ENCODE results near the gene MBOAT1. TPM values are rescaled to one million over a fixed set of nuclear protein-coding genes. Genes with fewer than 3 reads are reported as not detected.

Gene MBOAT1
- total RNA-seq, 1 donor, result 9.9 TPM

DNA sequence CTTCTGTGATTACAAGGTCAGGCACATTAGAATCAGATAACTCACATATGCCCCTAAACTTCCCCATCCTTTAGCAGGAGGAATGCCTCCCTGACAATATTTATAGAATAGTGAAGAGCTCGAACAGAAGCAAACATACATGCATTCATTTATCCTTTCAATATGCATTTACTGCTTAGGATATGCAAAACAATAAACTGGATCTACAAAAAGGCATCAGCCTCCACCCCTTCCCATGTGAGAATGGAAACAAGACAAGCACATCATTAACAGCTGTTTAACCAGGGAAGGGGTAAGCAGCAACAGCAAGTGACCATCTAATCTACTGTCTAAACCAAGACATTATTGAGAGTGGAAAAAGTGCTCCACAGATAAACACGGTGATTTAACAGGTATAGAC, 107.6 kb downstream of the MBOAT1 start:
- no peaks in the 10 kb centered on the region for H3K9me3 ChIP-seq (ENCODE audit: low read depth, low read length)
- no peaks in the 10 kb centered on the region for H3K27me3 ChIP-seq (ENCODE audit: insufficient read depth, low read length)
- H3K4me1 ChIP-seq (ENCODE audit: insufficient read depth, low read length), result no peaks in the 10 kb centered on the region
- no peak overlapping the region for H3K4me3 ChIP-seq (ENCODE audit: low read length)

DNA sequence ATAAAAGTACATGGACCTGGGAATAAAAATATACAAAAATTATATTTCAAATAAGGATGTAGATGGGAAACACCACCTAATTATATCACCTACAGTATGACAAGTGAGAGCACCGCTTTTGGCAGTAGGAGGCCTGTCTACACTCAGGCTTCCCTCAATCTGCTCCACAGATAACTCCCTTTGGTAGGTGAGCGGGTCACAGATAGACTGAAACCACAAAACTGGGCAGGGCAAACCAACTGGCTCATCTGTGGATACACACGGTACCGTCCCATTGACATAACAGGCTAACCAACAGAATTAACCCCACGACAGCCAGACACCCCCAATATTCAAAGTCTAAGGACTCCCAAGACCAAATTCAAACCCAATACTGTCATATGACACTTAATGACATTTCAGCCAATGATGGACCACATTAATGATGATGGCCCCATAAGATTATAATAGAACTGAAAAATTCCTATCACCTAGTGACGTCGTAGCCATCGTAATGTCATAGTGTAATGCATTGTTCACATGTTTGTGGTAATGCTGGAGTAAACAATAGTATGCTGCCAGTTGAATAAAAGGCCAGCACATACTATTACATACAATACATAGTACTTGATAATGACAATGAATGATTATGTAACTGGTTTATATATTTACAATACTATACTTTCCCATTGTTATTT, 109.7 kb downstream of the MBOAT1 start:
- Histone ChIP-seq H3K9me3 (ENCODE audit: low read depth, low read length) (no peaks in the 10 kb centered on the region), H3K4me3 (ENCODE audit: low read length) (no peak overlapping the region), H3K27me3 (ENCODE audit: insufficient read depth, low read length) (no peaks in the 10 kb centered on the region), H3K4me1 (ENCODE audit: insufficient read depth, low read length) (no peaks in the 10 kb centered on the region)

DNA sequence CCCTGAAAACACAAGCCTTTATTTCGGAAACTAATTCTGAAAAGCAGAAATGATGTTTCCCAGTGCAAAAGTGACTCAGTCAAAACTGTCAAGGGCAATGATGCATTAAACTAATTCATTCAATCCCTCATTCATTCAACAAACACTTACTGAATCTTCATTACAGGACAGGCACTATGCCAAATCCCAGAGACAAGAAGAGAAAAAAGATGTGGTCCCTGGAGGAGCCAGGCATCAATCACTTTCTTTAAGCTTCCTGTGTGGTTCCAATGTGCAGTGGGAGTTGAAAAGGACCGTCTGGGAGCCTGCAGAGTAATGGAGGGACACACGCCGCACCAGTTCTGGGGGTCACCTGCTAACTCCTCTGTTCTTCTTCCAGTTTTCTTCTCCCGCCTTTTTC, 113.1 kb downstream of the MBOAT1 start:
- Histone ChIP-seq H3K9me3 (ENCODE audit: low read depth, low read length) (no peaks in the 10 kb centered on the region), H3K27me3 (ENCODE audit: insufficient read depth, low read length) (no peaks in the 10 kb centered on the region), H3K4me1 (ENCODE audit: insufficient read depth, low read length) (no peaks in the 10 kb centered on the region), H3K4me3 (ENCODE audit: low read length) (no peak overlapping the region)

DNA sequence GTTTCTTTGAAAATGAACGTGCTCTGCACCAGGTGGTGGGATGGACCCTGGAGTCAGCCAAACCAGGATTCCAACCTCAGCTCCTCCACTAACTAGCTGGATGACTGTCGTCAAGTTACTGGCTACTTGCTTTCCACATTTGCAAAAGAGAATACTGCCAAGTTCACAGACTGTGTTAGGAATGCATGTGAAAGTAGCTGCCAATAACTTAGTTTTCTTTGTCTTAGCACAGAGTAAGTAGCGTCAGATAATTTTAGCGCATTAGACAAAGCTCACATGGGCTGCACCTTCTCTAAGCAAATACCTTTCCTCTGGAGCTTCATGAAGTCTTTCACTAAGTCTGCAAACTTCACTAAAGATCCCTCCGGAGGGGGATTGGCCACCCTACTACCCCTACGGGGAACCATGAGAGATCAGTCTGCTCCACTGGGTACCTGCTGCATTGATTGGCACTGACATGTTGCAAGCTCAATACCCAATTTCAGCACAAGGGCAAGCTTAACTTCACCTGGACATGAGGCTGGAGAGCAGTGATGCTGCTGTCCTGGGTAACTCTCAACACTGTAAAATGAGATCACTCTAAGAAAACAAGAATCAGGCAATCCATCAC, 113.9 kb downstream of the MBOAT1 start:
- Histone ChIP-seq H3K4me3 (ENCODE audit: low read length) (no peak overlapping the region), H3K27me3 (ENCODE audit: insufficient read depth, low read length) (no peaks in the 10 kb centered on the region), H3K9me3 (ENCODE audit: low read depth, low read length) (no peaks in the 10 kb centered on the region), H3K4me1 (ENCODE audit: insufficient read depth, low read length) (no peaks in the 10 kb centered on the region)

DNA sequence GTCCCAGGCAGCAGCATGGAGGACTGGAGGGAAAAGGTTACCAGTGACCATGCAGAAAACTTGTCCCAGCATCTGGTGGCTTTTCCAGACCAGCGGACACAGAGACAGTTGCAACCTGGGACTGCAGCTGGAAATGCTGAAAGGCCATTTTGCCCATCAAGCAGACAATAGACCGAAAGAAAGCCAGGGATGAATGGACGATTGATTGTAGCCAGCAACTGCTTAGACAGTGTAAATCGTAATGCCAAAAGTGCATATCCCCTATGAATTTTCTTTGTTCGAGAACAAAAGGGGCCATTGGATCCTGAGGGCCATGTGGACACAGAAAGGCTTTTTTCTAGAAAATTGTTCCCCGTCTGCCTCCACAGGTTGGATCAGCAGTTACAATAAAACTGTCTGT, 115.7 kb downstream of the MBOAT1 start:
- H3K4me3 ChIP-seq (ENCODE audit: low read length), result no peak overlapping the region
- H3K4me1 ChIP-seq (ENCODE audit: insufficient read depth, low read length), result no peaks in the 10 kb centered on the region
- H3K27me3 ChIP-seq (ENCODE audit: insufficient read depth, low read length), result no peaks in the 10 kb centered on the region
- no peaks in the 10 kb centered on the region for H3K9me3 ChIP-seq (ENCODE audit: low read depth, low read length)

DNA sequence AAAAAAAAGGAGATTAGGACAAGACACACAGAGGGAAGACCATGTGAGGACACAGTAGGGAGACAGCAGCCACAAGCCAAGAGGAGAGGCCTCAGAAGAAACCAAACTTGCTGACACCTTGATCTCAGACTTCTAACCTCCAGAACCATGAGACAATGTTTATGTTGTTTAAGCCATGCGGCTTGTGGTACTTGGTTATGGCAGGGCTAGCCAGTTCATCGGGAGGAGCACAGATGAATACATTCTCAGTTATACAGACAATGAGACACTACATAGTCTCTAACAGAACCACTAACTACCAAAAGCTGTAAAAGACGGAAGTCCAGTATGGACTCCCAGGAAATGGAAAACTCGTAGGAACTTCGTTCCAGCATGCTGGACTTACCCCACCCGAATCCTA, 116.8 kb downstream of the MBOAT1 start:
- Histone ChIP-seq H3K4me1 (ENCODE audit: insufficient read depth, low read length) (no peaks in the 10 kb centered on the region), H3K4me3 (ENCODE audit: low read length) (no peak overlapping the region), H3K27me3 (ENCODE audit: insufficient read depth, low read length) (no peaks in the 10 kb centered on the region), H3K9me3 (ENCODE audit: low read depth, low read length) (no peaks in the 10 kb centered on the region)

DNA sequence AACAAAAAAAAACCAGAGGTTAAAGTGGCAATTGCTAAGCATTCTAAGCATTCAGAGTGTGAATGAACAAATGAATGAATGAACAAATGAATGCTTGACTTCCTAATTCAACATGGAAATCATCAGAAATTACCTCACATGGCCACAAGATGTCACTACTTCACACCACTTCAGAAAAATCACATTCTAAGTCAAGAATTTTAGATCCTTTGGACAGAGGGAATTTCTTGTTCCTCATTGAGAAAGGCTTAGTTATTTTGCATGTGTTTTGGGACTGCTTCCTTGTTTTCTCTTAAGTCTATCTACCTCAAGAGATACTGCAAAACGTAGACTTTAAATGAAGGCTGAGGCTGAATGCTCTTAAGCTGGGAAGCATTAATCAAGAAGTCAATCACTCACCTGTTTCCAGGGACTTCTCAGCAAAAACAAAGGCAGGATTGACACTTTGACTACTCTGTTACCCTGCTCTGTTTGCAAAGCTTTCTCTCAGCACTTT, 120.2 kb downstream of the MBOAT1 start:
- no peaks in the 10 kb centered on the region for H3K4me1 ChIP-seq (ENCODE audit: insufficient read depth, low read length)
- H3K9me3 ChIP-seq (ENCODE audit: low read depth, low read length), result peaks cover 5% of the 10 kb centered on the region
- no peak overlapping the region for H3K4me3 ChIP-seq (ENCODE audit: low read length)
- no peaks in the 10 kb centered on the region for H3K27me3 ChIP-seq (ENCODE audit: insufficient read depth, low read length)

DNA sequence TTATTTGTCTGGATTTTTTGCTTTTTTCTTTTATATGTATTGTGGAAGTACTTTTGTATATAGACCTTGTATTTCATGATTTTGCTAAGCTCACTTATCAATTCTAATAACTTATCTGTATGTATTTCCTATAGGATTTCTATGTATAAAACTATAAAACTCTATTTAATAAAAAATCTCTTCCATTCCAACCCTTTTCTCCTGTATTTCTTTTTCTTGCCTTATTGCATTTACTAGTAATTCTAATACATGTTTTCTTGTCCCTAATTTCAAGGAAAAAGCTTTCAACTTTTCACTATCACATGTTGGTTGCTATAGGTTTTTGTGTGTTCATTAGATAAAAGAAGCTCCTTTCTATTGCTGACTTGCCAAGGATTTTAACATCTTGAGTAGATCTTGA, 125.3 kb downstream of the MBOAT1 start:
- Histone ChIP-seq H3K27me3 (ENCODE audit: insufficient read depth, low read length) (no peaks in the 10 kb centered on the region), H3K4me3 (ENCODE audit: low read length) (no peak overlapping the region), H3K4me1 (ENCODE audit: insufficient read depth, low read length) (no peaks in the 10 kb centered on the region), H3K9me3 (ENCODE audit: low read depth, low read length) (peaks cover 14% of the 10 kb centered on the region)

DNA sequence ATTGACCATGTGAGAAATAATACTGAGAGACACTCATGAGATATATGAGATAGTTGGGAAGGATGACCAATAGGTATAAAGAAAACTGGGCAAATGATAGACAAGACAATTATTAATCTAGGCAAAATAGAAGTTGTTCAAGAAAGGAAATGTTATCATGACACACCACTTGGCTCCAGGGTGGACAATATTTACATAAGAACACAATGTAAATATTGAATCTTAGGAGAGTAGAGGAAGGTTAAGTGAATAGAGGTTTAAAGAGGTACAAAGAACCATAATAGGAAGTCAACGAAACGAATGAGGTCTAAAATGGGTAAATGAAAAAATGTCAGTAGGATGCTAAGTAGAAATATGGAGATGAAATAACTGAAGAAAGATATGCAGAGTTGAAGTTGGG, 126.5 kb downstream of the MBOAT1 start:
- H3K4me3 ChIP-seq (ENCODE audit: low read length), result no peak overlapping the region
- H3K4me1 ChIP-seq (ENCODE audit: insufficient read depth, low read length), result no peaks in the 10 kb centered on the region
- no peaks in the 10 kb centered on the region for H3K27me3 ChIP-seq (ENCODE audit: insufficient read depth, low read length)
- H3K9me3 ChIP-seq (ENCODE audit: low read depth, low read length), result peaks cover 14% of the 10 kb centered on the region

DNA sequence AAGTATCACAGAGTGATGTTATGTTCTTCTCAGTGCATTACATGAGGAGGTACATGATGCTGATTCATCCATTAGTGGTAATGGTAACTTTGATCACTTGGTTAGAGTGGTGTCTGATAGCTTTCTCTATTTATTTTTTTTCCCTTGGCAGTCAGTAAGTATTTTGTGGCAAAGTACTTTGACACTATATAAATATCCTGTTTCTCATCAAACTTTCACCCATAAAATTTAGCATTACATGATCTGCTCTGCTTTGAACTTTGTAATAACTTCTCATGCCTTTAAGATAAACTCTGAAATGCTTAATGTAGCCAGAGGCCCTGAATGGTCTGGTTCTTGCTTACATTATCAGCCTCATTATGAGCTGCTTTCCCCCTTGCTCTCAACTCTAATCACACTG, 127.9 kb downstream of the MBOAT1 start:
- Histone ChIP-seq H3K4me3 (ENCODE audit: low read length) (no peak overlapping the region), H3K9me3 (ENCODE audit: low read depth, low read length) (peaks cover 14% of the 10 kb centered on the region), H3K27me3 (ENCODE audit: insufficient read depth, low read length) (no peaks in the 10 kb centered on the region), H3K4me1 (ENCODE audit: insufficient read depth, low read length) (no peaks in the 10 kb centered on the region)

DNA sequence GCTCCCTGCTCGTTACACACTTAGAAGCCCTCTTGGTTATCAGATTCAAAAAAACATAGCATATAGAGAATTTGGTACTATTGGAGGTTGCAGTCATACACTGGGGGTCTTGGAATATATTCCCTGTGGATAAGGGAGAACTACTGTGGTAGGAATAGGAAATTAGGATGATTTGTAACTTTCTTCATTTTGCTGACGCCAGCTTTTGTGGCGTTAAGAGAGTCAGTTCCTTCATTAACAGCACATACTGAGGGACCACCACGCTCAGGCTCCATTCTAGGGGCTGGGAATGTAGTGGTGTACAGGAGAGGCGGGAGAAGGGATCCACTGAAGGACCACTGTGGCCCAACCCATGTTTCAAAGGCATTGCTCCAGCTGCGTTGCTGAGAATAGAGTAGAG, 140.3 kb downstream of the MBOAT1 start:
- no peaks in the 10 kb centered on the region for H3K27me3 ChIP-seq (ENCODE audit: insufficient read depth, low read length)

DNA sequence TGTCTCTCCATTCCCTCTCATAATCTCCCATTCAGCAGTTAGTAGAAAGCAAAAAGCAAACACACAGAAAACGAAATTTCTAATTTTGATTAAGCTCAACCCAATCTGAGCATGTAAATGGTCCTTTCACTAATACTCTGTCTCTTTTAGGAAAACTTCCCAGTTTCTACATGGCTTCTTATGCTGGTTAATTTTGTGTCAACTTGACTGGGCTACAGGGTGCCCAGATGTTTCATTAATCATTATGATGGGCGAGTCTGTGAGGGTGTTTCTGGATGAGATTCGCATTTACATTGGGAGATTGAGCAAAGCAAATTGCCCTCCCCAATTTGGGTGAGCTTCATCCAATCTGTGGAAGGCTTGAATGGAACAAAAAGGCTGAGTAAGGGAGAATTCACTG, 142.2 kb downstream of the MBOAT1 start:
- no peaks in the 10 kb centered on the region for H3K9me3 ChIP-seq (ENCODE audit: low read depth, low read length)
- no peaks in the 10 kb centered on the region for H3K4me1 ChIP-seq (ENCODE audit: insufficient read depth, low read length)
- H3K4me3 ChIP-seq (ENCODE audit: low read length), result no peak overlapping the region
- no peaks in the 10 kb centered on the region for H3K27me3 ChIP-seq (ENCODE audit: insufficient read depth, low read length)

More for the DNA sequence above, 140.3 kb downstream of the MBOAT1 start:
- Histone ChIP-seq H3K4me1 (ENCODE audit: insufficient read depth, low read length) (no peaks in the 10 kb centered on the region), H3K4me3 (ENCODE audit: low read length) (no peak overlapping the region), H3K9me3 (ENCODE audit: low read depth, low read length) (peaks cover 4% of the 10 kb centered on the region)

DNA sequence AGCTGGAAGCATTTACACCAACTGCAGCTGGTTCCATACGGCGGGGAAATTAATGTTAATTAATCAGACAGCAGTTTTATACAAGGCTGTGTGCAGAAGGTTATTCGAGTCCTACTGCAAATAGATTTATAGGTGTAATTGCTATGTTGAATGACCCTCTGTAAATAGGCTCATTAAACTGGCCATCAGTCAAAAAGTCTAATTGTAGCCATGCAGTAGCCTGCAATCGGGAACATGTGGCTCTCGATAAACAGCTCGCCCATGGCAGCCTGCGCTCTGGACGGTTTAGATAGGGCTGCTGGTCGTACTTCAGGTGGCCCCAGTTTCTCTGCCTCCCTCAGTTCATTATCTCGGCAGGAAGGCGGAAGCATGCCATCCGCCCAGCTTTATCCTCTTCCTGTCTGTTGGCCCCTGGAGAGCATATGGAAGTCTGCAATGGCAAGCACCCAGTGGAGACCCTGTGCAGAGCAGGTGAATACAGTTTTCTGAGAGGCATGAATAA, 143.2 kb downstream of the MBOAT1 start:
- H3K4me3 ChIP-seq (ENCODE audit: low read length), result no peak overlapping the region
- no peaks in the 10 kb centered on the region for H3K27me3 ChIP-seq (ENCODE audit: insufficient read depth, low read length)
- no peaks in the 10 kb centered on the region for H3K4me1 ChIP-seq (ENCODE audit: insufficient read depth, low read length)
- no peaks in the 10 kb centered on the region for H3K9me3 ChIP-seq (ENCODE audit: low read depth, low read length)

DNA sequence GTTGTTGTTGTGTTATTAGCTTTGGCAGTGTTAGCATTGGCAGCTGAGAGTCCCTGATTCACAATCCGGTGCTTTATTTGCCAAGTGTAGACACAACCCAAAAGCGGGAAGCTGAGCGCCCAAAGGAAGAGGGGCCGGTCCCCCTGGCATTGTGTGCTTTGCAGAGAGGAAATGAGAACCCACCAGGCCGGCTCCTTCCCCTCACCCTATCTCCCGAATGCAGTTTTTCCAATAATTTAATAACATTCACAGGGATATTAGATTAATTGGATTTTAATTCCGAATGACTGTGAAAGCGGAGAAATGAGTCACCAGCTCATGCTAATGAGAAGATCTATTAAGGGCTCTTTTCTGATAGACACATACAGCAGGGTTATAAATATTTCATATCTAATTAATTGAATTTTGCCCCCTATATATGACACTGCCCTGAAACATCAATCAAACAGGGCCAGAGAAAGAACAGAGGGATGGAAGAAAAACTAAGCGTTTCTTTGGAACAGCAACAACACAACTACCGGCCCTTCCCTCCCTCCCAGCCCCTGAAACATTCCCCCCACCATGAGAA, 143.8 kb downstream of the MBOAT1 start:
- no peaks in the 10 kb centered on the region for H3K27me3 ChIP-seq (ENCODE audit: insufficient read depth, low read length)
- H3K4me3 ChIP-seq (ENCODE audit: low read length), result no peak overlapping the region

DNA sequence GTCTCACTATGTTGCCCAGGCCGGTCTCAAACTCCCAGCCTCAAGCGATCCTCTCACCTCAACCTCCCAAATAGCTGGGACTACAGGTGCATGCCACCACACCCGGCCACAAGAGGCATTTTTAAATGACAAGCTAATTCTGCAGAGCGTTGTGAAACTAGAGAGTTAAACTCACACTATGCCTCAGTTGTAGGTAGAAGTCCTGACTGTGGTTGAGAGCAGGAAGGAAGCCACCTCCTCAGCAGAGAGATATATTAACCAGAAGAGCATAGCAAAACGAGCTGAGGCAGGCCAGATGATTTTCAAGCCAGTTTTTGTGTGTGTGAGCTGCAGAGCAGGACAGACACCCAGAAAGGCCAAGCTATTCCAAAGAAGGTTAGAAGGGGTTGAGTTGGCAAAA, 150.3 kb downstream of the MBOAT1 start:
- no peaks in the 10 kb centered on the region for H3K9me3 ChIP-seq (ENCODE audit: low read depth, low read length)
- no peak overlapping the region for H3K4me3 ChIP-seq (ENCODE audit: low read length)
- peaks cover 4% of the 10 kb centered on the region for H3K4me1 ChIP-seq (ENCODE audit: insufficient read depth, low read length)
- no peaks in the 10 kb centered on the region for H3K27me3 ChIP-seq (ENCODE audit: insufficient read depth, low read length)

More for the DNA sequence above, 143.8 kb downstream of the MBOAT1 start:
- no peaks in the 10 kb centered on the region for H3K9me3 ChIP-seq (ENCODE audit: low read depth, low read length)
- H3K4me1 ChIP-seq (ENCODE audit: insufficient read depth, low read length), result no peaks in the 10 kb centered on the region

Data from mononuclear cell (primary cell).